Mesodermal cell (in vitro differentiated cells): Measurements from ENCODE around the gene DDX42.
A peak's percentile ranks its signal among the peaks of the same experiment; 100 is the strongest.

ENCODE experiments used
- H3K27ac ChIP-seq: 2 replicates; pipeline ENCODE4 v1.7.0; 2013; ENCODE audit warnings: mild to moderate bottlenecking, low read depth, low read length, moderate library complexity; ENCODE audit not compliant: severe bottlenecking
- H3K36me3 ChIP-seq: 2 replicates; pipeline ENCODE4 v1.7.1; 2013; ENCODE audit warnings: mild to moderate bottlenecking, low read length, moderate library complexity; ENCODE audit not compliant: control insufficient read depth, insufficient read depth
- H3K4me1 ChIP-seq: one replicate; pipeline ENCODE4 v1.7.1; 2013; ENCODE audit warnings: mild to moderate bottlenecking, low read length; ENCODE audit not compliant: insufficient read depth, control insufficient read depth, poor library complexity, severe bottlenecking
- H3K4me3 ChIP-seq: 2 replicates; pipeline ENCODE4 v1.7.0; 2013; ENCODE audit warnings: low read length, control low read depth, mild to moderate bottlenecking; ENCODE audit not compliant: insufficient read depth, poor library complexity, severe bottlenecking; ENCODE audit errors: extremely low read depth
- H3K9me3 ChIP-seq: 2 replicates; pipeline ENCODE4 v1.7.1; 2013; ENCODE audit warnings: mild to moderate bottlenecking, low read length, moderate library complexity; ENCODE audit not compliant: control insufficient read depth
- WGBS, 2 experiments: methylation state at CpG; one replicate each; pipeline ENCODE4 v1.1.5; 2013; ENCODE audit warnings: missing lambda C conversion rate in 2 of 2; ENCODE audit not compliant: insufficient coverage in 2 of 2; 5-methylcytosine and 5-hydroxymethylcytosine counted together

Gene DDX42

GRCh38 chr17:63758428-63758827, 15.5 kb upstream of the DDX42 start:
- WGBS, 2 experiments = no CpG with 5 or more reads among the region's 2 CpGs
- H3K27ac ChIP-seq = no peak overlapping the region
- H3K4me3 ChIP-seq = no peak overlapping the region
- no peaks in the 10 kb centered on the region for H3K9me3 ChIP-seq
- H3K4me1 ChIP-seq = no peaks in the 10 kb centered on the region
- H3K36me3 ChIP-seq = peaks cover 89% of the 10 kb centered on the region

- Histone ChIP-seq H3K27ac (no peak overlapping the region), H3K4me3 (no peak overlapping the region), H3K4me1 (no peaks in the 10 kb centered on the region), H3K36me3 (peaks cover 90% of the 10 kb centered on the region), H3K9me3 (no peaks in the 10 kb centered on the region)
- WGBS, 2 experiments = 96 to 98% methylated on average over 2 to 5 of the region's 10 CpGs
Observed at GRCh38 chr17:63760771-63761539, 13.0 kb upstream of the DDX42 start.

- Histone ChIP-seq H3K4me3 (no peak overlapping the region), H3K9me3 (no peaks in the 10 kb centered on the region), H3K36me3 (peaks cover 86% of the 10 kb centered on the region), H3K4me1 (no peaks in the 10 kb centered on the region), H3K27ac (no peak overlapping the region)
- WGBS, 2 experiments = 100% methylated on average over 4 of the region's 5 CpGs; no CpG with 5 or more reads in 1 of the 2 experiments
Observed at GRCh38 chr17:63762161-63763078, 11.6 kb upstream of the DDX42 start.

GRCh38 chr17:63764716-63765115, 9.3 kb upstream of the DDX42 start:
- Histone ChIP-seq H3K4me1 (no peaks in the 10 kb centered on the region), H3K27ac (no peak overlapping the region), H3K36me3 (peaks cover 81% of the 10 kb centered on the region), H3K9me3 (no peaks in the 10 kb centered on the region), H3K4me3 (no peak overlapping the region)
- 93 to 94% methylated on average over 3 of the region's 4 CpGs for WGBS, 2 experiments

GRCh38 chr17:63766754-63767153, 7.2 kb upstream of the DDX42 start:
- H3K36me3 ChIP-seq = peaks cover 76% of the 10 kb centered on the region
- H3K4me3 ChIP-seq = no peak overlapping the region
- no peaks in the 10 kb centered on the region for H3K9me3 ChIP-seq
- no peaks in the 10 kb centered on the region for H3K4me1 ChIP-seq
- no peak overlapping the region for H3K27ac ChIP-seq

GRCh38 chr17:63768433-63768832, 5.5 kb upstream of the DDX42 start:
- Histone ChIP-seq H3K4me3 (no peak overlapping the region), H3K27ac (no peak overlapping the region), H3K9me3 (no peaks in the 10 kb centered on the region), H3K4me1 (no peaks in the 10 kb centered on the region), H3K36me3 (peaks cover 60% of the 10 kb centered on the region)
- 84 to 88% methylated on average over 1 to 4 of the region's 7 CpGs for WGBS, 2 experiments

- Histone ChIP-seq H3K4me1 (no peaks in the 10 kb centered on the region), H3K9me3 (no peaks in the 10 kb centered on the region), H3K27ac (peak overlapping the region; percentile 100), H3K4me3 (peak overlapping the region; percentile 100), H3K36me3 (peaks cover 46% of the 10 kb centered on the region)
- WGBS, 2 experiments = 13 to 21% methylated on average over 4 to 6 of the region's 7 CpGs
Observed at GRCh38 chr17:63772801-63773271, 1.1 kb upstream of the DDX42 start.

GRCh38 chr17:63773272-63774140, 464 bp upstream of the DDX42 start, which contains the start of gene CCDC47:
CCDC47 (minus strand) TSS chr17:63773597; CDS start chr17:63766175, 7,422 bp downstream.
- H3K4me1 ChIP-seq = no peaks in the 10 kb centered on the region
- 0% methylated on average over 41 to 57 of the region's 74 CpGs for WGBS, 2 experiments
- H3K27ac ChIP-seq = peak within 1 kb of the TSS; percentile 100
- no peaks in the 10 kb centered on the region for H3K9me3 ChIP-seq
- peak within 1 kb of the TSS; percentile 100 for H3K4me3 ChIP-seq
- H3K36me3 ChIP-seq = peaks cover 46% of the 10 kb centered on the region

- Histone ChIP-seq H3K27ac (peak overlapping the region; percentile 43), H3K4me3 (peak overlapping the region; percentile 100), H3K4me1 (no peaks in the 10 kb centered on the region), H3K36me3 (peaks cover 52% of the 10 kb centered on the region), H3K9me3 (no peaks in the 10 kb centered on the region)
- WGBS, 2 experiments = 0 to 10% methylated on average over 1 to 2 of the region's 4 CpGs
Observed at GRCh38 chr17:63774969-63775265, 947 bp downstream of the DDX42 start.

GRCh38 chr17:63775420-63775819, 1.4 kb downstream of the DDX42 start:
- Histone ChIP-seq H3K27ac (peak overlapping the region; percentile 43), H3K36me3 (peaks cover 49% of the 10 kb centered on the region), H3K9me3 (no peaks in the 10 kb centered on the region), H3K4me3 (peak overlapping the region; percentile 100), H3K4me1 (no peaks in the 10 kb centered on the region)
- WGBS, 2 experiments = 5% methylated on average over 6 to 7 of the region's 8 CpGs
